Gastroesophageal sphincter (tissue), 3 donors: ENCODE data around the gene IDUA.

ENCODE experiments used
- POLR2AphosphoS5 ChIP-seq: sonication (generic); formaldehyde crosslinking; IDR thresholded peaks from one replicate; pipeline ENCODE4 v1.6.1; 2017; ENCODE audit warnings: antibody characterized with exemption
- TF ChIP-seq, protein P1 (sequence below), 4 experiments: fragments of 200-600 bp in 2 of 4; fragments of 450-650 bp in 2 of 4; sonication (generic) in 1 of 4; IDR thresholded peaks; one replicate each; pipeline ENCODE4 v1.5.1; 2017 to 2019; ENCODE audit warnings: antibody characterized with exemption in 4 of 4, mild to moderate bottlenecking in 2 of 4, moderate library complexity in 2 of 4

DNA sequence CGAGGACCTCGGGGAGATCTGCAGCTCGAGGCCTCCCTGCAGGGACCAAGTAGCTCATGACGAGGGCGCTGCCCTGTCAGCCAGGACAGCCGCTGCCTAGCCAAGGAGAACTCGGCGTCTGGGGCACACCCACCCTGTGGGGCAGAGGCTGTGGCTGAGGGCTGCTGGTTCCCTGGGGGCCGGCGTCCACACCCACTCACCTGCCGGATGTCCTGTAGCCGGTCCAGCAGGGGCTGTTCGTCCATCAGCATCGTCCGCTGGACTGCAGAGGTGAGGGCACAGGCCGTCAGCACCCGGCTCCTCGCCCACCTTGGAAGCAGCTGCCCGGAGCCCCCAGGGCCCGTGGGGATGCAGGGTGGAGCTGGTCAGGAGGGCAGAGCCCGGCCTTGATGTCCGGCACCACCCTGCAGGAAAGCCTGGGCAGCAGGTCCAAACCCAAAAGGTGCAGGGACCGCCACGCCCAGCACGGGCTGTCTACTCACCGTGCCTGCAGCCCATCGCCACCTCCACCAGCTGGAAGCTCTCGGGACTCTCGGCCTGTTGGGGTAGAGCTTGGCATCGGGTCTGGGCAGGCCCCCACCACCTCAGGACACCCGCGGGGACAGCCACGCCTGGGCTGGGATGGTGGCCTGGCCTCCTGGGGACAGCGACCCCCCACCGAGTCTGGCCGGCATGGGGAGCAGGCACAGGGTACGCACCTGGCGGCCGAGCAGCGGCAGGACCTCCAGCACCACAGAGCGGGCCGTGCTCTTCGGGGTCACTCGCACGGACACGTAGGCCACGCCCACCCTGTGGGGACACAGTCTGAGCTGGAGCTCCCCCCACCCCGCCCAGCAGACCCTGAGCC lies 20.4 kb upstream of the IDUA start:
- TF ChIP-seq, protein P1, sequence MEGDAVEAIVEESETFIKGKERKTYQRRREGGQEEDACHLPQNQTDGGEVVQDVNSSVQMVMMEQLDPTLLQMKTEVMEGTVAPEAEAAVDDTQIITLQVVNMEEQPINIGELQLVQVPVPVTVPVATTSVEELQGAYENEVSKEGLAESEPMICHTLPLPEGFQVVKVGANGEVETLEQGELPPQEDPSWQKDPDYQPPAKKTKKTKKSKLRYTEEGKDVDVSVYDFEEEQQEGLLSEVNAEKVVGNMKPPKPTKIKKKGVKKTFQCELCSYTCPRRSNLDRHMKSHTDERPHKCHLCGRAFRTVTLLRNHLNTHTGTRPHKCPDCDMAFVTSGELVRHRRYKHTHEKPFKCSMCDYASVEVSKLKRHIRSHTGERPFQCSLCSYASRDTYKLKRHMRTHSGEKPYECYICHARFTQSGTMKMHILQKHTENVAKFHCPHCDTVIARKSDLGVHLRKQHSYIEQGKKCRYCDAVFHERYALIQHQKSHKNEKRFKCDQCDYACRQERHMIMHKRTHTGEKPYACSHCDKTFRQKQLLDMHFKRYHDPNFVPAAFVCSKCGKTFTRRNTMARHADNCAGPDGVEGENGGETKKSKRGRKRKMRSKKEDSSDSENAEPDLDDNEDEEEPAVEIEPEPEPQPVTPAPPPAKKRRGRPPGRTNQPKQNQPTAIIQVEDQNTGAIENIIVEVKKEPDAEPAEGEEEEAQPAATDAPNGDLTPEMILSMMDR (IDR thresholded peaks at IDR 0.05): no peak
- TF ChIP-seq POLR2AphosphoS5: no peak
